Epithelial cell of esophagus (primary cell): ENCODE results near the gene LRRC75A.

Experiments used
- DNase-seq: peaks from one replicate; pipeline ENCODE4 v3.0.0; 2010; ENCODE audit warnings: low read depth
- H3K4me3 ChIP-seq: 2 replicates; pipeline ENCODE4 v1.5.1; 2011; ENCODE audit warnings: mild to moderate bottlenecking, low read length, control low read depth
- CTCF ChIP-seq: IDR thresholded peaks from 2 replicates; pipeline ENCODE4 v1.5.1; 2011; ENCODE audit warnings: low read depth, mild to moderate bottlenecking, low read length, control low read depth, inconsistent platforms; ENCODE audit not compliant: insufficient read depth; ENCODE audit errors: missing control alignments

Gene LRRC75A

DNA sequence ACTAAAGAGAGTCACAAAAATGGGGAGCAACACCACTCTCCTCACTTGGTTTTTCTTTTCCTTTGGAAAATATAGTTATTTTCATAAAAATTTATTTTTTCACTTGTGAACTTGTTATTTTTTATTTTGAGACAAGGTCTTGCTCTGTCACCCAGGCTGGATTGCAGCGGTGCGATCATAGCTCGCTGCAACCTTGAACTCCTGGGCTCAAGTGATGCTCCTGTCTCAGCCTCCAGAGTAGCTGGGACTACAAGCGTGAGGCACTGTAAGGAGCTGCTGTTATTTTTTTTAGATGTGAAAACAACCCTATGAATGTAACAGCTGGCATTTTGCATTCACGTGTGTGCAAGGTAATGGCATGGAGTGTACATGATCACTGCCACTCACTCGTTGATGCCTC lies 24.9 kb downstream of the LRRC75A start:
- H3K4me3 ChIP-seq = no peak overlapping the region
- DNase-seq = no peak
- no peak for TF ChIP-seq CTCF

- DNase-seq = no peak
- no peak for TF ChIP-seq CTCF
- H3K4me3 ChIP-seq = no peak overlapping the region
Observed at GRCh38 chr17:16466407-16466806, 25.6 kb downstream of the LRRC75A start.

DNA sequence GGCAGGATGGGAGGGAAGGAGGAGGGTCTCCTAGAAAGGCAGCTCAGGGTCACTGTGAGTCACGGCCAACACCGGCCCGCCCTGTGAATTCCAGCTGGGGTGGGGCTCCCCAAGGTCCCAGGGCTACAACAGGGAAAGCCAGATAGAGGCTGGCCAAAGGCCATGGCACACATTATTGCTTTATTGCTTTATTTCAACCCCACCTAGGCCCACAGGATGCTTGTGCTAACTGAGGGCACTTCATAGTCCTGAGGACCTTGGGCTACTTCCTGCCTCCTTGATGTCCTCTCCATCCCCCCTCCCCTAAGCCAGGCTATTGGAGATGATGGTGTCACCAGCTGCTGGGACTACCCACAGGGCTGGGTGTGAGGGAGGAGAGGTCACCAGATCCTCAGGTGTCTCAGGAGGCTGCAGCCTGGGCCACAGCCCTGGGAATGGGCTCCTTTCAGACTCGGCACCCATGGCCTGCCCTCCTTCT lies 26.1 kb downstream of the LRRC75A start:
- no peak for DNase-seq
- H3K4me3 ChIP-seq = no peak overlapping the region
- no peak for TF ChIP-seq CTCF

DNA sequence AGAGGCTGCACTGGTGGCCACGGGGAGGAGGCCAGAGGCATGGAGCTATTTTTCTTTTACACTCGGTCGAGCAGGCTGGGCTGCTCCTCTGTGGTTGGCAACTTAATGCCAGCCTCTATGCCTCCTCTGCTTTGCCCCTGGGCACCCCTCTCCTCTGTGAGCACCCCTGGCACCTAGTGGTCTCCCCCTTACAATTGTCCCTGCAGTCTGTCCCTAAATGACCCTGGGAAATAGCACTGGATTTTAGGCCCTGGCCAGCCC lies 27.0 kb downstream of the LRRC75A start:
- no peak overlapping the region for H3K4me3 ChIP-seq
- no peak for TF ChIP-seq CTCF
- DNase-seq = no peak

- H3K4me3 ChIP-seq = no peak overlapping the region
- no peak for DNase-seq
- TF ChIP-seq CTCF = no peak
Observed at GRCh38 chr17:16464303-16465051, 27.5 kb downstream of the LRRC75A start.

DNA sequence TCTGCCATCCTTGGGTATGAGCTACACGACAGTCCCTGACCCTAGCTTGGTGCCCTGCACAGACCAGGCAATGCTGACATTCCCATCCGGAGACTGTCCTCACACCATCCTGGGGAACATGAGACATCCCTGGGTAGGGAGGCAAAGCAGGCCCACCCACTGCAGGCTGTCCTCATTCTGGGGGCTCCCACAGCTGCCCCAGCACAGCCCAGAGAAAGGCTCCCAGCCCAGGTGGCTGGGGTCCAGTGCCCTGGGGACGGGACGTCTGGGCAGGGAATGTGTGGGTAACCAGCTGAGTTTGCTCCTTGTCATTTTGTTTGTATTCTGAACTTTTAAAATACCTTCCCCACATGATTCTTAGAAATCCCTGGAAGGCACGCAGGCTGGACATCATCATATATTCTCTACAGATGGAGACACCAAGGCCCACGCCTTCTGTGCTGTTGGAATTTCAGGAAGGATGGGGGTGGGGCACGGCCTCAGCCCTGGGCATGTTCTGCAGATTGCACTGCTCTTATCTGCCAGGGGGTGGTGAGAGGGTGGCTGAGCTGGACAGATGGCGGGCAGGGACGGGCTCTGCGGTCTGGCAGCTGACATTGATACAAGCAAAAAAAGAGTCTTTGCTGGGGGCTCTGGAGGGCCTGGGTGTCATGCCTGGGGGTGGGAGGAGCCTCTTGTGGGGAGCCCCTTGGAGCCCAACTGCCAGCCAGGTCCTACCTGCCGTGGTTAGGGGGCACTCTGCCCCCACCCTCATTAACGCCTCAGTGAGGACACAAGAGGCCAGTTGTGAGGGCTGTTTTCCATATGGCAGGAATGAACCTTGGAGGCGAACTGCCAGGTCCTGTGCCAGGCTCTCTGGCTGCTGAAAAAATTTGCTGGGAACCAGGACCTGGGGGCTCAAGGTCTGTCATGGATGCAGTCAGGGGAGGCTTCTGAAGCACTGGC lies 28.4 kb downstream of the LRRC75A start:
- H3K4me3 ChIP-seq = no peak overlapping the region
- peak; percentile 36 for TF ChIP-seq CTCF
- peak; percentile 51 for DNase-seq
